Measurements from ENCODE around the gene MCTP2. TPM values are rescaled to one million over a fixed set of nuclear protein-coding genes. Genes with fewer than 3 reads are reported as not detected.

The MCTP2 gene
- total RNA-seq, 1 experiment from 2014 or later, result 0.15 TPM

- intact Hi-C loops (cut with micrococcal nuclease; ENCODE audit: unreplicated experiment) (no loop called here), in situ Hi-C loops (cut with HindIII; ENCODE audit: low pct_unique_long_range_greater_than_20kb, low sequenced_read_pairs) (no loop called here)
- ChIA-PET CTCF (no interaction called here), POLR2A (no interaction called here)
- no peak overlapping the region for H3K27ac ChIP-seq (ENCODE audit: low read length)
- ATAC-seq (no peak), DNase-seq (ENCODE audit: low read depth, low spot score) (no peak)
- no peak overlapping the region for H3K4me3 ChIP-seq (ENCODE audit: low read depth in 2 of 2, low read length in 2 of 2)
- H3K36me3 ChIP-seq (ENCODE audit: control insufficient read depth, insufficient read depth, low read length), result no peaks in the 10 kb centered on the region
- no peaks in the 10 kb centered on the region for H3K27me3 ChIP-seq (ENCODE audit: control insufficient read depth, insufficient read depth, low read length)
- H3K9me3 ChIP-seq (ENCODE audit: control insufficient read depth, insufficient read depth, low read depth, low read length), result no peaks in the 10 kb centered on the region
- no peaks in the 10 kb centered on the region for H3K4me1 ChIP-seq (ENCODE audit: control insufficient read depth, insufficient read depth, low read length)
- TF ChIP-seq TCF7L2 (IDR thresholded peaks at IDR 0.05; ENCODE audit: low read depth, low read length) (no peak), SIN3A (IDR thresholded peaks at IDR 0.05; ENCODE audit: borderline replicate concordance, insufficient read depth, low read depth, low read length) (no peak)
- no TSS peak for BruUV-seq (replicated peaks)
Observed at GRCh38 chr15:94383706-94384105, 152.3 kb downstream of the MCTP2 start.

DNA sequence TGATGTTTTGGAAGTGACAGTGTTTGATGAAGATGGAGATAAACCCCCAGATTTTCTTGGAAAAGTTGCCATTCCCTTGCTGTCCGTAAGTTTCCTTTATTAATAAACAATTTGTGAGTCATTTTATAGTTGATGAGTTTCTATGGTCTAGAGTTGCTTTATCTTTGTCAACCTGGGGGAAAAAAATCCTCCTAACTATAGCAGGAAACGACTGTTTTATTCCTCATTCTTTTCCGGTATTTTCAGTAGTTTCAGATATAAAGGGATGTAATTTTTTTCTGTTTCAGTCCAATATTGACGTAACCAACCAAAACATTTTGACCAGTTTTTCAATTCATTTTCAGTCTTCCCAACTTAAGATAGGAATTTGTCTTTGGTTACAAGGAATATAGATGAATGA, 154.1 kb downstream of the MCTP2 start:
- ATAC-seq (no peak), DNase-seq (ENCODE audit: low read depth, low spot score) (no peak)
- no peaks in the 10 kb centered on the region for H3K9me3 ChIP-seq (ENCODE audit: control insufficient read depth, insufficient read depth, low read depth, low read length)
- no peak overlapping the region for H3K4me3 ChIP-seq (ENCODE audit: low read depth in 2 of 2, low read length in 2 of 2)
- ChIA-PET CTCF (no interaction called here), POLR2A (no interaction called here)
- no peaks in the 10 kb centered on the region for H3K36me3 ChIP-seq (ENCODE audit: control insufficient read depth, insufficient read depth, low read length)
- H3K27ac ChIP-seq (ENCODE audit: low read length), result no peak overlapping the region
- BruUV-seq (replicated peaks), result no TSS peak
- intact Hi-C loops (cut with micrococcal nuclease; ENCODE audit: unreplicated experiment), result no loop called here
- H3K27me3 ChIP-seq (ENCODE audit: control insufficient read depth, insufficient read depth, low read length), result no peaks in the 10 kb centered on the region
- TF ChIP-seq POLR2AphosphoS5 (IDR thresholded peaks at IDR 0.05; ENCODE audit: low read depth, low read length) (no peak), TCF7L2 (IDR thresholded peaks at IDR 0.05; ENCODE audit: low read depth, low read length) (no peak), SIN3A (IDR thresholded peaks at IDR 0.05; ENCODE audit: borderline replicate concordance, insufficient read depth, low read depth, low read length) (no peak), CTCF (IDR thresholded peaks at IDR 0.05) (no peak)
- TF ChIP-seq, protein P1, sequence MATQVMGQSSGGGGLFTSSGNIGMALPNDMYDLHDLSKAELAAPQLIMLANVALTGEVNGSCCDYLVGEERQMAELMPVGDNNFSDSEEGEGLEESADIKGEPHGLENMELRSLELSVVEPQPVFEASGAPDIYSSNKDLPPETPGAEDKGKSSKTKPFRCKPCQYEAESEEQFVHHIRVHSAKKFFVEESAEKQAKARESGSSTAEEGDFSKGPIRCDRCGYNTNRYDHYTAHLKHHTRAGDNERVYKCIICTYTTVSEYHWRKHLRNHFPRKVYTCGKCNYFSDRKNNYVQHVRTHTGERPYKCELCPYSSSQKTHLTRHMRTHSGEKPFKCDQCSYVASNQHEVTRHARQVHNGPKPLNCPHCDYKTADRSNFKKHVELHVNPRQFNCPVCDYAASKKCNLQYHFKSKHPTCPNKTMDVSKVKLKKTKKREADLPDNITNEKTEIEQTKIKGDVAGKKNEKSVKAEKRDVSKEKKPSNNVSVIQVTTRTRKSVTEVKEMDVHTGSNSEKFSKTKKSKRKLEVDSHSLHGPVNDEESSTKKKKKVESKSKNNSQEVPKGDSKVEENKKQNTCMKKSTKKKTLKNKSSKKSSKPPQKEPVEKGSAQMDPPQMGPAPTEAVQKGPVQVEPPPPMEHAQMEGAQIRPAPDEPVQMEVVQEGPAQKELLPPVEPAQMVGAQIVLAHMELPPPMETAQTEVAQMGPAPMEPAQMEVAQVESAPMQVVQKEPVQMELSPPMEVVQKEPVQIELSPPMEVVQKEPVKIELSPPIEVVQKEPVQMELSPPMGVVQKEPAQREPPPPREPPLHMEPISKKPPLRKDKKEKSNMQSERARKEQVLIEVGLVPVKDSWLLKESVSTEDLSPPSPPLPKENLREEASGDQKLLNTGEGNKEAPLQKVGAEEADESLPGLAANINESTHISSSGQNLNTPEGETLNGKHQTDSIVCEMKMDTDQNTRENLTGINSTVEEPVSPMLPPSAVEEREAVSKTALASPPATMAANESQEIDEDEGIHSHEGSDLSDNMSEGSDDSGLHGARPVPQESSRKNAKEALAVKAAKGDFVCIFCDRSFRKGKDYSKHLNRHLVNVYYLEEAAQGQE (IDR thresholded peaks at IDR 0.05; ENCODE audit: insufficient read depth in 1 of 2, low read depth in 2 of 2, low read length in 1 of 2), result no peak
- in situ Hi-C loops (cut with HindIII; ENCODE audit: low pct_unique_long_range_greater_than_20kb, low sequenced_read_pairs), result no loop called here
- no peaks in the 10 kb centered on the region for H3K4me1 ChIP-seq (ENCODE audit: control insufficient read depth, insufficient read depth, low read length)

GRCh38 chr15:94386351-94386750, 155.0 kb downstream of the MCTP2 start:
- BruUV-seq (replicated peaks), result no TSS peak
- H3K4me3 ChIP-seq (ENCODE audit: low read depth in 2 of 2, low read length in 2 of 2), result no peak overlapping the region
- DNase-seq (ENCODE audit: low read depth, low spot score) (no peak), ATAC-seq (no peak)
- H3K27me3 ChIP-seq (ENCODE audit: control insufficient read depth, insufficient read depth, low read length), result no peaks in the 10 kb centered on the region
- no peak overlapping the region for H3K27ac ChIP-seq (ENCODE audit: low read length)
- in situ Hi-C loops (cut with HindIII; ENCODE audit: low pct_unique_long_range_greater_than_20kb, low sequenced_read_pairs), result no loop called here
- intact Hi-C loops (cut with micrococcal nuclease; ENCODE audit: unreplicated experiment), result no loop called here
- ChIA-PET POLR2A (no interaction called here), CTCF (no interaction called here)
- no peaks in the 10 kb centered on the region for H3K36me3 ChIP-seq (ENCODE audit: control insufficient read depth, insufficient read depth, low read length)
- TF ChIP-seq CTCF (IDR thresholded peaks at IDR 0.05) (no peak), POLR2AphosphoS5 (IDR thresholded peaks at IDR 0.05; ENCODE audit: low read depth, low read length) (no peak), TCF7L2 (IDR thresholded peaks at IDR 0.05; ENCODE audit: low read depth, low read length) (no peak), SIN3A (IDR thresholded peaks at IDR 0.05; ENCODE audit: borderline replicate concordance, insufficient read depth, low read depth, low read length) (no peak)
- TF ChIP-seq, protein P1 (IDR thresholded peaks at IDR 0.05; ENCODE audit: insufficient read depth in 1 of 2, low read depth in 2 of 2, low read length in 1 of 2), result no peak
- no peaks in the 10 kb centered on the region for H3K4me1 ChIP-seq (ENCODE audit: control insufficient read depth, insufficient read depth, low read length)
- no peaks in the 10 kb centered on the region for H3K9me3 ChIP-seq (ENCODE audit: control insufficient read depth, insufficient read depth, low read depth, low read length)

All from Panc1 (cell line).